NB4 (cell line): ENCODE data around the gene GLB1L.

Source experiments
- DNase-seq: peaks from one replicate; pipeline ENCODE4 v3.0.0; 2010; ENCODE audit warnings: low read depth
- H3K4me3 ChIP-seq: one replicate; pipeline ENCODE4 v1.5.1; 2011; ENCODE audit warnings: mild to moderate bottlenecking, low read depth, low read length, moderate library complexity
- CTCF ChIP-seq: IDR thresholded peaks from one replicate; pipeline ENCODE4 v1.5.1; 2012; ENCODE audit warnings: low read depth, low read length
- MAX ChIP-seq: IDR thresholded peaks from 2 replicates; pipeline ENCODE4 v1.6.1; 2011; ENCODE audit warnings: low read depth, low read length
- MYC ChIP-seq: IDR thresholded peaks from 2 replicates; pipeline ENCODE4 v1.6.1; 2011; ENCODE audit warnings: low read depth, low read length
- POLR2A ChIP-seq: IDR thresholded peaks from 2 replicates; pipeline ENCODE4 v1.6.1; 2011; ENCODE audit warnings: mild to moderate bottlenecking; ENCODE audit not compliant: insufficient read length; ENCODE audit errors: extremely low read depth

Gene GLB1L

GRCh38 chr2:219219784-219220532 is 25.3 kb downstream of the GLB1L start:
- no peak overlapping the region for H3K4me3 ChIP-seq
- no peak for DNase-seq

GRCh38 chr2:219218732-219219701 is 26.2 kb downstream of the GLB1L start, which contains the start of gene ABCB6:
Gene ABCB6 (minus strand): TSS chr2:219218958. CDS start chr2:219218673, 285 bp downstream.
- no peak for DNase-seq
- TF ChIP-seq POLR2A: no peak
- no peak for TF ChIP-seq MYC
- TF ChIP-seq CTCF: no peak
- TF ChIP-seq MAX: no peak
- H3K4me3 ChIP-seq: no peak within 1 kb of the TSS

More at GRCh38 chr2:219219784-219220532, 25.3 kb downstream of the GLB1L start:
- TF ChIP-seq MAX: no peak
- no peak for TF ChIP-seq CTCF
- no peak for TF ChIP-seq POLR2A
- no peak for TF ChIP-seq MYC

- no peak for TF ChIP-seq MYC
- DNase-seq: no peak
- H3K4me3 ChIP-seq: no peak overlapping the region
Observed at GRCh38 chr2:219218217-219218731, 27.0 kb downstream of the GLB1L start.

- DNase-seq: no peak
- TF ChIP-seq MAX: no peak
- TF ChIP-seq POLR2A: no peak
- no peak for TF ChIP-seq CTCF
- no peak for TF ChIP-seq MYC
- H3K4me3 ChIP-seq: no peak overlapping the region
Observed at GRCh38 chr2:219216535-219216915, 28.7 kb downstream of the GLB1L start.

- no peak for DNase-seq
- no peak for TF ChIP-seq POLR2A
- TF ChIP-seq MAX: no peak
- TF ChIP-seq CTCF: no peak
- no peak for TF ChIP-seq MYC
- no peak overlapping the region for H3K4me3 ChIP-seq
Observed at GRCh38 chr2:219215871-219216534, 29.2 kb downstream of the GLB1L start.
